GM18519 (cell line): Measurements from ENCODE around the gene NGRN.
"Not testable (repeated sequence)": the region's sequence is repeated elsewhere in the genome, so short reads cannot be mapped to it uniquely, and the experiment has no call there.

ENCODE experiments used
- ATAC-seq: cut with Tn5 transposase; IDR thresholded peaks from one replicate; pipeline ENCODE4 v1.9.1; 2021; ENCODE audit warnings: mild to moderate bottlenecking, moderate library complexity; ENCODE audit not compliant: unreplicated experiment, low FRiP score

Gene NGRN

GRCh38 chr15:90233387-90234095 is 31.9 kb upstream of the NGRN start, which contains the start of gene CIB1:
CIB1 (minus strand) TSS chr15:90233941; CDS start chr15:90233885, 56 bp downstream.
- peak; percentile 82 for ATAC-seq

DNA sequence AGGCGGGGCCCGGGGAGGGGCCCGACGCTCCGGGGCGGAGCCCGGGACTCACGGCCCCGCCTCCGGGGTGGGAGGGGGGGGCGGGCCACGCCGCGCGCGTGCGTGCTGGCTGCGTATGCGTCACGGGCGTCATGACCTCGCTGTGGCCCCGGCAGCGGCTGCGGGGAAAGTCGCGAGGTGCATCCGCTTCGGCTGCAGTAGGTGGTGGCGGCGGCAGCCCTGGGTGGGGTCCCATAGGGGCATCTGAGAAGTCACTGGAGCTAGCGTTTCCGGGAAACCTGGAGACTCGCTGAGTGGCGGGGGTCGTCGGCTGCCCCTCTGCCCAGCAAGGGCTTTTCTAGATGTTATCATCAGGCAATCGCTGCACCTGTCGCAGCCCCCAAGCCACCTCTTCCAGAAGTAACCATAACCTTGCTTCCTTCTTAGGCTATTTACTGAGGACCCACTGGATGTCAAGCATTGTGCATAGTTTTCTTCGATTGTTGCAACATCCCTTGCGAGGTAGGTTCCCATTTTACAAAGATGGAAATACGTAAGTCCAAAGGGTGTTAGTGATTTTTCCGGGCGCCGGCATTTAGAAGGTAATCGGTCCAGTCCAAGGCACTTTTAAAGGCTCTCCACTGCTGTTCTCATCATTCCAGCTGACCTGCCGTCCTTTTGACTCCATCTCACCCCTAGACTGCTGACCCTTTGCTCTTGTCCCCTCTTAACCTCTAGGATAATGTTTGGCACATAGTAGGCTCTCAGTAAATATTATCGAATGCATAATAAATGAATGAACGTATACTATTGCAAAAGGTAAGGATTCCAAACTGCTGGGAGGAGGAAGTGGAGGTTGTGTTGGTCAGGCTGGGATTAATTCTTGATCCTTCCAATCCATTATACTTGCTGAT is 31.1 kb upstream of the NGRN start, which contains the start of gene GDPGP1:
Gene GDPGP1 (plus strand): TSS at position 114 of the 893 bp plus-strand sequence. CDS start 6,700 bp downstream, outside the sequence.
- peak; percentile 59 for ATAC-seq

DNA sequence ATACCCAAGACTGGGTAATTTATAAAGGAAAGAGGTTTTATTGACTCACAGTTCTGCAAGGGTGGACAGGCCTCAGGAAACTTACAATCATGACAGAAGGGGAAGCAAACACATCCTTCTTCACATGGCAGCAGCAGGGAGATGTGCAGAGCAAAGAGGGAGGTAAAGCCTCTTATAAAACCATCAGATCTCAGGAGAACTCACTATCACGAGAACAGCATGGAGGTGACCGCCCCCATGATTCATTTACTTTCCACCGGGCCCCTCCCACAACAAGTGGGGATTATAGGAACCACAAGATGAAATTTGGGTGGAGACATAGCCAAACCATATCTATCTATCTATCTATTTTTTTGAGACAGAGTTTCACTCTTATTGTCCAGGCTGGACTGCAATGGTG is 26.1 kb upstream of the NGRN start:
- no peak for ATAC-seq

DNA sequence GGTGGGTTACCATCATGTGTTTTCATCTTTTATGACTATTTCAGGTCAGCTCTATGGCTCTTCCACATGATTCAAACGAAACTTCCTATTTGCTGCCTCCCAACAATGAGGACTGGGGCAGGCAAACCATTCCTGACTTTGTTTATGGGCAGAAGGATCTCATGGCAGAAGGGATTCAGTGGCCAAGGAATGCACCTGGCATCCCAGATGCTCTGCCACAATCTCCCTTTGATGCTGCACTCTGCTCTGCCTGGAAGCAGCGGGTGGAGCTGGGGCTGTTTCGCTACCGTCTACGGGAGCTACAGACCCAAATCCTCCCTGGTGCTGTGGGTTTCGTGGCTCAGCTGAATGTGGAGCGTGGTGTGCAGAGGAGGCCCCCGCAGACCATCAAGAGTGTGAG is 24.6 kb upstream of the NGRN start:
- no peak for ATAC-seq

GRCh38 chr15:90241343-90242192 is 23.9 kb upstream of the NGRN start:
- ATAC-seq, result no peak

GRCh38 chr15:90243943-90244639 is 21.4 kb upstream of the NGRN start:
- ATAC-seq, result no peak

GRCh38 chr15:90248789-90249202 is 16.7 kb upstream of the NGRN start:
- ATAC-seq, result no peak

DNA sequence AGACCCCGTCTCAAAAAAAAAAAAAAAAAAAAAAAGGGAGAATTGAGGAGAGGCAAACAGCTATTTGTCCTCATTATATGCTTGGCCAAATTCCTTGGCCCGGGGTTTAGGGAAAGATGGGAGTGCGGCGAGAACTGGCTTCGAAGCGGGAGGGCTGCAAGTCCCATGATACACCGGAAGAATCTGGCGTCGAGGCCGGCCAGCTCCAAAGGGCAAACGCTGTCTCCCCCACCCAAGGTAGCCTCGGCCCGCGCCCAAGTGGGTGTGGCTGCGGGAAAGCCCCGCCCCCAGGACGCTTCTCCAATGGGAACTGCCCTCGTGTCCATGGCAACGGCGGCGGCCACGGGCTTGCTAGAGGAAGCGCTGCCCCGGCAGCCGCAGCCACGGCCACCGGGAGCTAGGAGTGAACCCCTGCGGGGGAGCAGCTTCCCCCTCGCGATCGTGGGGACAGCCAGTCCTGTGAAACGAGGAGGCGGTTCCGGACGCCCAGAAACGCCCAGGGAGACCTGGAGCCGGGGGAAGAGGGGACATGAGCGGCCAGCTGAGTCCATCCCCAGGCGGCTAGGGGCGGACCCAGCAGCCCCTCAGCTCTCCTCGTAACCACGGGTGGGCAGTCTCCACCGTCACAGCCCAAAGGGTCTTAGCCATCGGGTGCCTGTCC is 16.1 kb upstream of the NGRN start, which contains the start of gene TTLL13:
Gene TTLL13 (plus strand): TSS at position 354 of the 661 bp plus-strand sequence. CDS start 1,075 bp downstream, outside the sequence.
- ATAC-seq, result no peak

DNA sequence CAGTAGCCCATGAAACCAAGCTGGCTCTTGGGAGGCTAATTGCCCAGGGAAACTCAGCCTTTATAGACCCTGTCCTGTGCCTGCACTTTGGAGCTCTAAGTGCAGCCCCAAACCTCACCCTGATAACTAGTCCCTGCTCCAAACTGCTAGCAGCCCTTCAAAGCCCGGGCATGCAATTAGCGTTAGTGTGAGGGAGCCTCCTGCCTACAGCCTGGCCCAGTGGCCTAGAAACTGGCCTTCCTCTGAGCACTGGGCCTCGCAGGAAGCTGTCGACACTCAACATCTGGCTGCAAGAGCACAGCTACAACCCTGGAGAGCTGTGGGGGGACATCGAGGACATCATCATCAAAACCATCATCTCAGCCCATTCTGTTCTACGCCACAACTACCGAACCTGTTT is 7.7 kb upstream of the NGRN start:
- ATAC-seq, result no peak

DNA sequence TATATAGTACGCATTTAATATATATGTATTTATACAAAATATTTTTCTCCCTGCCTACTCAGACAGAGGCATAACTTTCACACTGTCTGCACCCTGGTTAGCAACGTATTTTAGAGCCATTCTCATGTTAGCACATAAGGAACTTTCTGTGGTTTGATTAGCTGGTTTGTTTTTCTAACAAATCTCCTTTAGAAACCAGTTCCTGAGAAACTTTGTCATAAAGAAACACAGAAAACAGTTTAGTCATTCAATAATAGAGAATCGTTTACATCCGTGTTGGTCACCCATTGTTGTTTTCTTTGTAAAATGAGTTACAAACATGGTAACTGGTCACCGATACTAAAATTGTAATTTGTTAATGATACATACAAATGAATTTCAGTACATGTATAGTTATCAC is 5.9 kb upstream of the NGRN start:
- ATAC-seq, result peak; percentile 68

DNA sequence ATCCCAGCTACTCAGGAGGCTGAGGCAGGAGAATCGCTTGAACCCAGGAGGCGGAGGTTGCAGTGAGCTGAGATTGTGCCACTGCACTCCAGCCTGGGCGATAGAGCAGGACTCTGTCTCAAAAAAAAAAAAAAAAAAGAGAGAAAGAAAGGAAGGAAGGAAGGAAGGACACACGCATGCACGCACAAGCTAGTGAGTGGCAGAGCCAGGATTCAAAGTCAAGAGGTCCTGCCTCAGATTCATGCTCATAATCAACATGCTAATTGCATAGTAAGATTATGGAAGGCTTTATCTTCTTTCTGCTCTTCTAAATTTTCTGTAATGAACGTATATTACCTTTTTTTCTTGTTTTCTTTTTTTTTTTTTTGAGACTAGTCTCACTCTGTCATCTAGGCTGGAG is 4.7 kb upstream of the NGRN start:
- ATAC-seq, result not testable (repeated sequence)

- ATAC-seq, result no peak
These were observed 3.7 kb upstream of the NGRN start for GRCh38 chr15:90261811-90262210.

DNA sequence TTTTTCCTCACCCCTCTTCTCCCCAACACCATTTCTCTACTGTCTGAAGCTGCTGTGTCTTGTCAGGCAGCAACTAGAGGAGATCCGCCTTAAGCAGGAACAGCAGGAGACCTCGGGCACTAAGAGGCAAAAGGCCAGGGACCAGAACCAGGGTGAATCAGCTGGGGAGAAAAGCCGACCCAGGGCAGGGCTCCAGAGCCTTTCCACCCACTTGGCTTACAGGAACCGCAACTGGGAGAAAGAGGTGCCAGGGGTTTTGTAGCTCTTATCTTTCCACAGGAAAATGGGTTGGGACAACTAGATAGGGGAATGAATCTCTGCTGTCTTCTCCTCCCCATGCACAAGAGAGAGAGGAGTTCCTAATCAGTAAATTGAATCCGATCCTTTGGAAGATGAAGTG is 3.0 kb upstream of the NGRN start:
- no peak for ATAC-seq

DNA sequence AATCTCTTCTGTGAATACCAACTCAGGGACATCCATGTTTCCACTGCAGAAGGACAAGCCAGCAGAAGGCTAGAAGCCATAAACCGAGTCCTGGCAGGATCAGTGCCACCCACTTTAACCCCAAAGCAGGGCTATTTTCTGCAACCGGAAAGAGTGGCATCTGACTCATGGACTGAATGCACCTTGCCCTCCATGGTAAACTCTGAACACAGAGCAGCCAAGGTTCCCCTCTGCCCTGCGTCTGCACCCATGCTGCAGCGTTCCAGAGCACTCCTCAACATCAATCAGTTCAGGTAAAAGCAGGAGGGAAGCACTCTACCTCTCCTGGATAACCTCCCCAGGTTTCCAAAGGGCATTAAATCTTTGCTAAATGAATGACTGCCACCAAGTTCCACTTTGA is 801 bp upstream of the NGRN start:
- no peak for ATAC-seq

DNA sequence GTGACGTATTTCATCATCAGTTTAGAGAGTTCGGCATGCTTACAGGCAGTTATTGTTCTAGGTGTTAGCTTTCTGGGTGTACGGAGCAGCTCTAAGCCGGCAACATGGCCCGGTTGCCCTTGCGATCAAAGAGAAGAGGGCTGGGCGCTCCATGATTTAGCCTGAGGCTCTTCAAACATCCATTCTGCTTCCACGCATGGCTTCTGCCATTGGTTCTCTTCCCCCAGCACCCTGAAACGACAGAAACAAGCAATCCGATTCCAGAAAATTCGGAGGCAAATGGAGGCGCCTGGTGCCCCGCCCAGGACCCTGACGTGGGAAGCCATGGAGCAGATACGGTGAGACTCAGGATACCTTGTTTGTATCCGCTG is 574 bp downstream of the NGRN start:
- no peak for ATAC-seq

DNA sequence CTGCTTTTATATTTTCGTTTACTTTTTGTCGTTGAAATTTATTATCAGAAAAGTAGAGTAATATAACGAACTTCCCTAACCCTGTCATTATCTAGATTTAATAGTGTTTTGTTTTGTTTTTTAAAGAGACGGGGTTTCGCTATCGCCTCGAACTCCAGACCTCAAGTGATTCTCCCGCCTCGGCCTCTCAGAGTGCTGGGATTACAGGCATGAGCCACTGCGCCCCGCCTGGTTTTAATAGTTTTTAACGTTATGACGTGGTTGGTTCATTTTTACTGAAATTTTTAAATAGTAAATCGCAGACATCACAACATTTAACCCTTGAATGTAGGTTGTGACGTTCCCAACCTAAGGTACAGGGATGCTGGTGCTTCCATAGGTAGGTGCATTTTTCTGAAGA is 1.0 kb downstream of the NGRN start:
- ATAC-seq, result no peak

DNA sequence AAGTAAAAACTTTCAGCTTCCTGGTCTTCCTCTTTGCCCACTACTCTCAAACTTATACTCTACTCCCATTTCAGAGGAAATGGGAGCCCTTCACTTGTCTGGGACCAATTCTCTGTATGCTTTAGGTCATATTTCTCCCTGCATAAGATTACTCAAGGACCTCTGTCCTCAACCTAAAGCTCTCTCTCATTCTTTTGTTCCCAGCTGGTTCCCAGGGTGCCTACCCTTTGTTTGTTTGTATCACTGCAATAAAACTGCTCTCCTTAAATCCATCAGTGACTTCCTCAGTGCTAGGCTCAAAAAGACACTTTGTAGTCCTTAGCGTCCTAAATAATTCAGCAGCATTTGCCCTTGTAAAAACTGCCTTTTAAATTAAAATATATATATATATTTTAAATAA is 2.9 kb downstream of the NGRN start:
- ATAC-seq, result no peak

- ATAC-seq, result no peak
These were observed 5.2 kb downstream of the NGRN start for GRCh38 chr15:90270502-90271150.
